Liver (tissue), 3 donors: Measurements from ENCODE around the gene GLIS1.

Experiments
- EGR1 ChIP-seq, 2 donors: IDR thresholded peaks; 2 replicates each; pipeline ENCODE4 v1.6.1; 2016 to 2018; ENCODE audit warnings: antibody characterized with exemption in 2 of 2, low read depth in 2 of 2
- GABPA ChIP-seq, 2 donors: IDR thresholded peaks in 1 of 2; conservative IDR thresholded peaks in 1 of 2; 2 replicates each; pipeline ENCODE4 v1.6.1; 2016; ENCODE audit warnings: antibody characterized with exemption in 2 of 2, mild to moderate bottlenecking in 1 of 2, moderate library complexity in 1 of 2
- JUND ChIP-seq, 2 donors: IDR thresholded peaks; 2 replicates each; pipeline ENCODE4 v1.6.1; 2016; ENCODE audit warnings: antibody characterized with exemption in 2 of 2
- RAD21 ChIP-seq, 2 donors: IDR thresholded peaks; 2 replicates each; pipeline ENCODE4 v1.6.1; 2016; ENCODE audit warnings: antibody characterized with exemption in 2 of 2, mild to moderate bottlenecking in 2 of 2
- RXRA ChIP-seq, 2 donors: IDR thresholded peaks; 2 replicates each; pipeline ENCODE4 v1.6.1; 2017 to 2018; ENCODE audit warnings: antibody characterized with exemption in 2 of 2, mild to moderate bottlenecking in 1 of 2
- TAF1 ChIP-seq: conservative IDR thresholded peaks from 2 replicates; pipeline ENCODE4 v1.6.1; 2016; ENCODE audit warnings: antibody characterized with exemption, mild to moderate bottlenecking
- YY1 ChIP-seq: IDR thresholded peaks from 2 replicates; pipeline ENCODE4 v1.6.1; 2016; ENCODE audit warnings: antibody characterized with exemption, mild to moderate bottlenecking
- TF ChIP-seq, protein P1 (sequence below): fragments of 150-350 bp; IDR thresholded peaks from 2 replicates; pipeline ENCODE4 v1.5.1; 2017; ENCODE audit warnings: improper control_type of control experiment, low read depth, low read length; ENCODE audit not compliant: missing input control
- TF ChIP-seq, protein P2 (sequence below): IDR thresholded peaks from 2 replicates; pipeline ENCODE4 v1.6.1; 2016; ENCODE audit warnings: antibody characterized with exemption
- TF ChIP-seq, protein P3 (sequence below): IDR thresholded peaks from 2 replicates; pipeline ENCODE4 v1.6.1; 2016; ENCODE audit warnings: antibody characterized with exemption
- donor health status: healthy.
- donor health status: healthy.

DNA sequence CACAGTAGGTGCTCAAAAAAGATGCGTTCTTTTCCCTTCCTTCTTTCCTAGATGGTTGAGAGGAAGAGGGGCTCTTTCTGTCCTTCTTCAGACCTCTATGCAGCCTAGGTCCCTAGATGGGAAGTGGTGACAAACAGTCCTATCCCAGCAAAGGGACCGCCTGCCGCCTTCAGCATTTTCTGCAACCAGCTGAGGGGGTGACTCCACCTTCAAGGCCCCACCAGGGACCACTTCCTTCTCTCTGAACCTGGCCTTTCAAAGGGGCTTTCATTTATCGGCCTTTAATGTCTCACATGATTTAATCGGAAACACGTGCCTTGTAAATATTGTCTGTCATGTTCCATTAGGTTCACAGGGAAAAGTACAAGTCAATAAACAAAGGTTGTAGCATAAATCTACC, 32.6 kb downstream of the GLIS1 start:
- TF ChIP-seq RXRA (IDR thresholded peaks at IDR 0.05) (no peak), GABPA (IDR thresholded peaks at IDR 0.05 in 1 of 2, conservative IDR thresholded peaks at IDR 0.05 in 1 of 2) (no peak), TAF1 (no peak), RAD21 (IDR thresholded peaks at IDR 0.05) (no peak), YY1 (no peak), EGR1 (IDR thresholded peaks at IDR 0.05; ENCODE audit: low read depth in 2 of 2) (no peak), JUND (IDR thresholded peaks at IDR 0.05) (no peak)
- TF ChIP-seq, protein P1, sequence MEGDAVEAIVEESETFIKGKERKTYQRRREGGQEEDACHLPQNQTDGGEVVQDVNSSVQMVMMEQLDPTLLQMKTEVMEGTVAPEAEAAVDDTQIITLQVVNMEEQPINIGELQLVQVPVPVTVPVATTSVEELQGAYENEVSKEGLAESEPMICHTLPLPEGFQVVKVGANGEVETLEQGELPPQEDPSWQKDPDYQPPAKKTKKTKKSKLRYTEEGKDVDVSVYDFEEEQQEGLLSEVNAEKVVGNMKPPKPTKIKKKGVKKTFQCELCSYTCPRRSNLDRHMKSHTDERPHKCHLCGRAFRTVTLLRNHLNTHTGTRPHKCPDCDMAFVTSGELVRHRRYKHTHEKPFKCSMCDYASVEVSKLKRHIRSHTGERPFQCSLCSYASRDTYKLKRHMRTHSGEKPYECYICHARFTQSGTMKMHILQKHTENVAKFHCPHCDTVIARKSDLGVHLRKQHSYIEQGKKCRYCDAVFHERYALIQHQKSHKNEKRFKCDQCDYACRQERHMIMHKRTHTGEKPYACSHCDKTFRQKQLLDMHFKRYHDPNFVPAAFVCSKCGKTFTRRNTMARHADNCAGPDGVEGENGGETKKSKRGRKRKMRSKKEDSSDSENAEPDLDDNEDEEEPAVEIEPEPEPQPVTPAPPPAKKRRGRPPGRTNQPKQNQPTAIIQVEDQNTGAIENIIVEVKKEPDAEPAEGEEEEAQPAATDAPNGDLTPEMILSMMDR = no peak
- TF ChIP-seq, protein P2, sequence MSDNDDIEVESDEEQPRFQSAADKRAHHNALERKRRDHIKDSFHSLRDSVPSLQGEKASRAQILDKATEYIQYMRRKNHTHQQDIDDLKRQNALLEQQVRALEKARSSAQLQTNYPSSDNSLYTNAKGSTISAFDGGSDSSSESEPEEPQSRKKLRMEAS = no peak
- TF ChIP-seq, protein P3, sequence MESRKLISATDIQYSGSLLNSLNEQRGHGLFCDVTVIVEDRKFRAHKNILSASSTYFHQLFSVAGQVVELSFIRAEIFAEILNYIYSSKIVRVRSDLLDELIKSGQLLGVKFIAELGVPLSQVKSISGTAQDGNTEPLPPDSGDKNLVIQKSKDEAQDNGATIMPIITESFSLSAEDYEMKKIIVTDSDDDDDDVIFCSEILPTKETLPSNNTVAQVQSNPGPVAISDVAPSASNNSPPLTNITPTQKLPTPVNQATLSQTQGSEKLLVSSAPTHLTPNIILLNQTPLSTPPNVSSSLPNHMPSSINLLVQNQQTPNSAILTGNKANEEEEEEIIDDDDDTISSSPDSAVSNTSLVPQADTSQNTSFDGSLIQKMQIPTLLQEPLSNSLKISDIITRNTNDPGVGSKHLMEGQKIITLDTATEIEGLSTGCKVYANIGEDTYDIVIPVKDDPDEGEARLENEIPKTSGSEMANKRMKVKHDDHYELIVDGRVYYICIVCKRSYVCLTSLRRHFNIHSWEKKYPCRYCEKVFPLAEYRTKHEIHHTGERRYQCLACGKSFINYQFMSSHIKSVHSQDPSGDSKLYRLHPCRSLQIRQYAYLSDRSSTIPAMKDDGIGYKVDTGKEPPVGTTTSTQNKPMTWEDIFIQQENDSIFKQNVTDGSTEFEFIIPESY = no peak
